CD4-positive, alpha-beta memory T cell (primary cell): ENCODE results near the gene CBR4. TPM values are rescaled to one million over a fixed set of nuclear protein-coding genes. Genes with fewer than 3 reads are reported as not detected.

Experiments used
- CTCF ChIA-PET: fragments of 350-600 bp; sonication (Branson Sonifier 250); formaldehyde crosslinking; loops from one replicate; lab custom pipeline; 2021; ENCODE audit warnings: inconsistent platforms; ENCODE audit not compliant: partially characterized antibody; lab: Charles Lee
- POLR2A ChIA-PET: fragments of 350-600 bp; sonication (Branson Sonifier 250); formaldehyde crosslinking; loops from one replicate; lab custom pipeline; 2021; ENCODE audit not compliant: partially characterized antibody; lab: Charles Lee
- DNase-seq, 5 donors: peaks; one replicate each; pipeline versions ENCODE4 v3.0.0 to v3.0.0-alpha.2; 2020 to 2022; ENCODE audit warnings: mixed read lengths in 1 of 5
- H3K27ac ChIP-seq: one replicate; pipeline ENCODE4 v1.7.0; 2013; ENCODE audit warnings: low read depth, low read length
- H3K27me3 ChIP-seq: 2 replicates; pipeline ENCODE4 v1.7.0; 2013; ENCODE audit warnings: mild to moderate bottlenecking, low read length, moderate library complexity; ENCODE audit not compliant: insufficient read depth
- H3K36me3 ChIP-seq: 2 replicates; pipeline ENCODE4 v1.7.0; 2013; ENCODE audit warnings: mild to moderate bottlenecking, low read length, moderate library complexity; ENCODE audit not compliant: insufficient read depth
- H3K4me1 ChIP-seq: 2 replicates; pipeline ENCODE4 v1.7.0; 2013; ENCODE audit warnings: mild to moderate bottlenecking, low read length, moderate library complexity; ENCODE audit not compliant: insufficient read depth
- H3K4me3 ChIP-seq, 2 donors: one replicate each; pipeline ENCODE4 v1.7.0; 2013; ENCODE audit warnings: low read length in 2 of 2, mild to moderate bottlenecking in 1 of 2
- H3K9me3 ChIP-seq, 2 donors: one replicate each; pipeline ENCODE4 v1.7.0; 2013; ENCODE audit warnings: low read length in 2 of 2, control low read depth in 1 of 2; ENCODE audit not compliant: control insufficient read depth in 1 of 2
- H3K27ac Mint-ChIP-seq, 7 donors: one replicate each; pipeline ENCODE4 v1.8.0; 2020 to 2021; ENCODE audit warnings: mixed read lengths in 7 of 7, mild to moderate bottlenecking in 6 of 7, inconsistent platforms in 3 of 7, moderate library complexity in 3 of 7
- H3K27me3 Mint-ChIP-seq, 2 donors: one replicate each; pipeline ENCODE4 v1.8.0; 2020 to 2021; ENCODE audit warnings: mixed read lengths in 2 of 2
- H3K36me3 Mint-ChIP-seq, 2 donors: one replicate each; pipeline ENCODE4 v1.8.0; 2020 to 2021; ENCODE audit warnings: mixed read lengths in 2 of 2, inconsistent platforms in 1 of 2, mild to moderate bottlenecking in 1 of 2
- H3K4me1 Mint-ChIP-seq, 4 donors: one replicate each; pipeline ENCODE4 v1.8.0; 2020 to 2021; ENCODE audit warnings: mixed read lengths in 4 of 4, mild to moderate bottlenecking in 1 of 4
- H3K4me3 Mint-ChIP-seq, 8 donors: one replicate each; pipeline ENCODE4 v1.8.0; 2020 to 2021; ENCODE audit warnings: mixed read lengths in 8 of 8, mild to moderate bottlenecking in 7 of 8, moderate library complexity in 6 of 8, inconsistent platforms in 3 of 8
- H3K9me3 Mint-ChIP-seq, 8 donors: one replicate each; pipeline ENCODE4 v1.8.0; 2020 to 2021; ENCODE audit warnings: mixed read lengths in 8 of 8, mild to moderate bottlenecking in 5 of 8, inconsistent platforms in 3 of 8, moderate library complexity in 1 of 8
- intact Hi-C: fragments of 100-400 bp; cut with micrococcal nuclease; formaldehyde crosslinking; loops from one replicate; pipeline ENCODE4 v1.15.1; 2023
- polyA plus RNA-seq, 2 donors: library from polyadenylated mRNA; unstranded; fragments of 300-500 nt; fragmentation: Illumina TruSeq; gene quantifications; one replicate each; pipeline ENCODE4 v1.2.3, GENCODE V29; 2021
- total RNA-seq, 2 experiments: library from RNA; stranded (reverse); gene quantifications; one replicate each; pipeline ENCODE4 v1.2.3, GENCODE V29; 2021

The CBR4 gene
- total and polyA plus RNA-seq, 4 experiments from 2014 or later, result 3.1 to 20.0 (median 14.4) TPM

- no peak for DNase-seq
- no peaks in the 10 kb centered on the region for H3K36me3 Mint-ChIP-seq
- H3K4me3 ChIP-seq, result no peak overlapping the region
- no peaks in the 10 kb centered on the region for H3K9me3 ChIP-seq
- no peaks in the 10 kb centered on the region for H3K4me1 ChIP-seq
- peaks cover 1 to 5% of the 10 kb centered on the region in 2 donors for H3K27me3 Mint-ChIP-seq
- H3K27ac Mint-ChIP-seq, result no peak overlapping the region
- H3K27me3 ChIP-seq, result no peaks in the 10 kb centered on the region
- H3K9me3 Mint-ChIP-seq, result no peaks in the 10 kb centered on the region
- no peaks in the 10 kb centered on the region for H3K4me1 Mint-ChIP-seq
- ChIA-PET CTCF (no interaction called here), POLR2A (no interaction called here)
- H3K27ac ChIP-seq, result no peak overlapping the region
- intact Hi-C loops, result no loop called here
- no peak overlapping the region for H3K4me3 Mint-ChIP-seq
- no peaks in the 10 kb centered on the region for H3K36me3 ChIP-seq
Measured at GRCh38 chr4:169050881-169051760, 41.1 kb upstream of the CBR4 start.

- H3K4me1 Mint-ChIP-seq, result no peaks in the 10 kb centered on the region
- H3K9me3 Mint-ChIP-seq, result no peaks in the 10 kb centered on the region
- CTCF ChIA-PET, result no interaction called here
- Histone ChIP-seq H3K4me1 (no peaks in the 10 kb centered on the region), H3K9me3 (no peaks in the 10 kb centered on the region), H3K4me3 (no peak overlapping the region), H3K36me3 (no peaks in the 10 kb centered on the region), H3K27ac (no peak overlapping the region), H3K27me3 (no peaks in the 10 kb centered on the region)
- no peak overlapping the region for H3K4me3 Mint-ChIP-seq
- H3K36me3 Mint-ChIP-seq, result no peaks in the 10 kb centered on the region
- no peak for DNase-seq
- POLR2A ChIA-PET, result no interaction called here
- intact Hi-C loops, result no loop called here
- no peak overlapping the region for H3K27ac Mint-ChIP-seq
- H3K27me3 Mint-ChIP-seq, result peaks cover 2 to 3% of the 10 kb centered on the region in 2 donors
Measured at GRCh38 chr4:169050284-169050683, 40.2 kb upstream of the CBR4 start.

GRCh38 chr4:169048868-169049414, 38.9 kb upstream of the CBR4 start:
- intact Hi-C loops, result no loop called here
- ChIA-PET POLR2A (no interaction called here), CTCF (interaction anchor here (1.0 to 1.2 kb wide), 2 partner anchors 8 to 16 kb away, joined by 3 read pairs; no protein-coding TSS in a partner anchor)
- no peaks in the 10 kb centered on the region for H3K4me1 Mint-ChIP-seq
- no peaks in the 10 kb centered on the region for H3K9me3 ChIP-seq
- H3K4me3 Mint-ChIP-seq, result no peak overlapping the region
- peaks cover 2 to 3% of the 10 kb centered on the region in 2 donors for H3K27me3 Mint-ChIP-seq
- H3K27ac Mint-ChIP-seq, result no peak overlapping the region
- no peak overlapping the region for H3K4me3 ChIP-seq
- no peak for DNase-seq
- H3K27me3 ChIP-seq, result no peaks in the 10 kb centered on the region
- no peak overlapping the region for H3K27ac ChIP-seq
- no peaks in the 10 kb centered on the region for H3K4me1 ChIP-seq
- no peaks in the 10 kb centered on the region for H3K9me3 Mint-ChIP-seq
- H3K36me3 ChIP-seq, result no peaks in the 10 kb centered on the region
- no peaks in the 10 kb centered on the region for H3K36me3 Mint-ChIP-seq

GRCh38 chr4:169047956-169048355, 37.9 kb upstream of the CBR4 start:
- ChIA-PET CTCF (interaction anchor here (1.2 kb wide), 1 partner anchor 8 kb away, joined by 3 read pairs; no protein-coding TSS in a partner anchor), POLR2A (no interaction called here)
- DNase-seq, result no peak

GRCh38 chr4:169045862-169046584, 36.0 kb upstream of the CBR4 start:
- Mint-ChIP-seq H3K9me3 (no peaks in the 10 kb centered on the region), H3K27me3 (peaks cover 5% of the 10 kb centered on the region in 2 donors), H3K27ac (no peak overlapping the region), H3K4me3 (no peak overlapping the region), H3K4me1 (no peaks in the 10 kb centered on the region), H3K36me3 (no peaks in the 10 kb centered on the region)
- no peaks in the 10 kb centered on the region for H3K36me3 ChIP-seq
- intact Hi-C loops, result no loop called here
- no peak overlapping the region for H3K27ac ChIP-seq
- ChIA-PET CTCF (no interaction called here), POLR2A (no interaction called here)
- H3K27me3 ChIP-seq, result no peaks in the 10 kb centered on the region
- no peaks in the 10 kb centered on the region for H3K4me1 ChIP-seq
- H3K9me3 ChIP-seq, result no peaks in the 10 kb centered on the region
- no peak for DNase-seq
- H3K4me3 ChIP-seq, result no peak overlapping the region

More at GRCh38 chr4:169047956-169048355, 37.9 kb upstream of the CBR4 start:
- Histone ChIP-seq H3K9me3 (no peaks in the 10 kb centered on the region), H3K4me3 (no peak overlapping the region), H3K27me3 (no peaks in the 10 kb centered on the region), H3K36me3 (no peaks in the 10 kb centered on the region), H3K4me1 (no peaks in the 10 kb centered on the region), H3K27ac (no peak overlapping the region)
- no peak overlapping the region for H3K27ac Mint-ChIP-seq
- H3K36me3 Mint-ChIP-seq, result no peaks in the 10 kb centered on the region
- no peak overlapping the region for H3K4me3 Mint-ChIP-seq
- peaks cover 3 to 4% of the 10 kb centered on the region in 2 donors for H3K27me3 Mint-ChIP-seq
- no peaks in the 10 kb centered on the region for H3K4me1 Mint-ChIP-seq
- H3K9me3 Mint-ChIP-seq, result no peaks in the 10 kb centered on the region
- intact Hi-C loops, result no loop called here

GRCh38 chr4:169044714-169045447, 34.8 kb upstream of the CBR4 start:
- no peak for DNase-seq
- peaks cover 5% of the 10 kb centered on the region in 2 donors for H3K27me3 Mint-ChIP-seq
- Histone ChIP-seq H3K4me1 (no peaks in the 10 kb centered on the region), H3K4me3 (no peak overlapping the region), H3K27ac (no peak overlapping the region), H3K9me3 (no peaks in the 10 kb centered on the region), H3K36me3 (no peaks in the 10 kb centered on the region), H3K27me3 (no peaks in the 10 kb centered on the region)
- no peaks in the 10 kb centered on the region for H3K4me1 Mint-ChIP-seq
- no peak overlapping the region for H3K4me3 Mint-ChIP-seq
- no peak overlapping the region for H3K27ac Mint-ChIP-seq
- CTCF ChIA-PET, result no interaction called here
- intact Hi-C loops, result no loop called here
- H3K36me3 Mint-ChIP-seq, result no peaks in the 10 kb centered on the region
- H3K9me3 Mint-ChIP-seq, result no peaks in the 10 kb centered on the region
- POLR2A ChIA-PET, result no interaction called here

GRCh38 chr4:169042608-169043007, 32.6 kb upstream of the CBR4 start:
- no peak overlapping the region for H3K27ac Mint-ChIP-seq
- no peaks in the 10 kb centered on the region for H3K27me3 ChIP-seq
- no peaks in the 10 kb centered on the region for H3K36me3 ChIP-seq
- peaks cover 5% of the 10 kb centered on the region in 2 donors for H3K27me3 Mint-ChIP-seq
- no peaks in the 10 kb centered on the region for H3K9me3 Mint-ChIP-seq
- H3K4me1 Mint-ChIP-seq, result no peaks in the 10 kb centered on the region
- no peak overlapping the region for H3K27ac ChIP-seq
- intact Hi-C loops, result no loop called here
- DNase-seq, result no peak
- H3K4me3 ChIP-seq, result no peak overlapping the region
- H3K4me1 ChIP-seq, result no peaks in the 10 kb centered on the region
- no peak overlapping the region for H3K4me3 Mint-ChIP-seq
- no peaks in the 10 kb centered on the region for H3K36me3 Mint-ChIP-seq
- H3K9me3 ChIP-seq, result no peaks in the 10 kb centered on the region
- ChIA-PET POLR2A (no interaction called here), CTCF (no interaction called here)
